Glutamatergic neuron (in vitro differentiated cells): ENCODE results near the gene CLEC16A. TPM values are rescaled to one million over a fixed set of nuclear protein-coding genes. Genes with fewer than 3 reads are reported as not detected.

ENCODE experiments used
- DNase-seq: peaks from one replicate; pipeline ENCODE4 v3.0.0; 2022
- H3K27ac Mint-ChIP-seq: one replicate; pipeline ENCODE4 v1.8.0; 2020; ENCODE audit warnings: mild to moderate bottlenecking, mixed read lengths, inconsistent platforms; ENCODE audit not compliant: unreplicated experiment
- H3K27me3 Mint-ChIP-seq: one replicate; pipeline ENCODE4 v1.8.0; 2020; ENCODE audit warnings: mild to moderate bottlenecking, moderate library complexity, mixed read lengths, inconsistent platforms; ENCODE audit not compliant: unreplicated experiment
- H3K36me3 Mint-ChIP-seq: one replicate; pipeline ENCODE4 v1.8.0; 2020; ENCODE audit warnings: mild to moderate bottlenecking, mixed read lengths, inconsistent platforms; ENCODE audit not compliant: unreplicated experiment
- H3K4me1 Mint-ChIP-seq: one replicate; pipeline ENCODE4 v1.8.0; 2020; ENCODE audit warnings: mild to moderate bottlenecking, low read depth, mixed read lengths, inconsistent platforms; ENCODE audit not compliant: unreplicated experiment
- H3K4me3 Mint-ChIP-seq: one replicate; pipeline ENCODE4 v1.8.0; 2020; ENCODE audit warnings: mild to moderate bottlenecking, mixed read lengths, inconsistent platforms; ENCODE audit not compliant: unreplicated experiment
- H3K9me3 Mint-ChIP-seq: one replicate; pipeline ENCODE4 v1.8.0; 2020; ENCODE audit warnings: mild to moderate bottlenecking, moderate library complexity, mixed read lengths, inconsistent platforms; ENCODE audit not compliant: unreplicated experiment
- total RNA-seq: library from RNA; stranded (reverse); fragmentation: NEBNext Ultra II Directional; extraction: Animal tissue kit (Norgen Biotek cat#: 25700); gene quantifications from one replicate; pipeline ENCODE4 v1.2.1, GENCODE V29; 2021; ENCODE audit not compliant: unreplicated experiment
- TF ChIP-seq, protein P1 (sequence below): fragments of 200-600 bp; sonication (generic); IDR thresholded peaks from one replicate; pipeline ENCODE4 v1.5.0; 2021; ENCODE audit not compliant: partially characterized antibody, unreplicated experiment

CLEC16A gene
- total RNA-seq, 1 donor from 2014 or later = 43.0 TPM

DNA sequence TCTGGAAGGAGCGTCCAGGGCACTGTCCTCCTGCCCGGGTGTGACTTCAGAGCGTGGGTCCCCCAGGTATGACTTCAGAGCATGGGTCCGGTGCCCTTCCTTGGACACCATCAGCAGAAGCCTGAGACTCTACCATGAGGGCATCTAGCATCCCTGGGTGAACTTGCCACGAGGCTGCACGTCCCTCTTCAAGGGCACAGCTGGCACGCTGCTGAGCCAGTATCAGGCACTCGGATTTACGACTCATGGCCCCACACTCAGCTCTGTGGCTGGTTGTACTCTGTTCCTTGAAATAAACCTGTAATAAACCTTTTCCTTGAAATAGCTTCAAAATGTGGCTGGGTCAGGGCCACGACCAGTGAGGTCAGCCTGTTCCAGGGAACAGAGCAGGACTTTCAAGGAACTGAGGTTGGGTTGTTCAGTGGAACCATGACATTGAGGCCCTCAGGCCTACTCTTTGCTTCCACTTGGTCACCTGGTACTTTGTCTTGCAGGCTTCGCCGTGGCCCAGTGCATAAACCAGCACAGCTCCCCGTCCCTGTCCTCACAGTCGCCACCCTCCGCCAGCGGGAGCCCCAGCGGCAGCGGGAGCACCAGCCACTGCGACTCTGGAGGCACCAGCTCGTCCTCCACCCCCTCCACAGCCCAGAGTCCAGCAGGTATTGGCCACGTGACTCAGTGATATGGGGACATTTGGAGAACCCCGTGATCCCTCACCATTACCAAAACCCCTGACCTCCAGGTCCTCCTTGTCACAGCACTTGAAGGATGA lies 221.7 kb downstream of the CLEC16A start:
- no peaks in the 10 kb centered on the region for H3K36me3 Mint-ChIP-seq
- H3K9me3 Mint-ChIP-seq = peaks cover 15% of the 10 kb centered on the region
- H3K27ac Mint-ChIP-seq = no peak overlapping the region
- TF ChIP-seq, protein P1, sequence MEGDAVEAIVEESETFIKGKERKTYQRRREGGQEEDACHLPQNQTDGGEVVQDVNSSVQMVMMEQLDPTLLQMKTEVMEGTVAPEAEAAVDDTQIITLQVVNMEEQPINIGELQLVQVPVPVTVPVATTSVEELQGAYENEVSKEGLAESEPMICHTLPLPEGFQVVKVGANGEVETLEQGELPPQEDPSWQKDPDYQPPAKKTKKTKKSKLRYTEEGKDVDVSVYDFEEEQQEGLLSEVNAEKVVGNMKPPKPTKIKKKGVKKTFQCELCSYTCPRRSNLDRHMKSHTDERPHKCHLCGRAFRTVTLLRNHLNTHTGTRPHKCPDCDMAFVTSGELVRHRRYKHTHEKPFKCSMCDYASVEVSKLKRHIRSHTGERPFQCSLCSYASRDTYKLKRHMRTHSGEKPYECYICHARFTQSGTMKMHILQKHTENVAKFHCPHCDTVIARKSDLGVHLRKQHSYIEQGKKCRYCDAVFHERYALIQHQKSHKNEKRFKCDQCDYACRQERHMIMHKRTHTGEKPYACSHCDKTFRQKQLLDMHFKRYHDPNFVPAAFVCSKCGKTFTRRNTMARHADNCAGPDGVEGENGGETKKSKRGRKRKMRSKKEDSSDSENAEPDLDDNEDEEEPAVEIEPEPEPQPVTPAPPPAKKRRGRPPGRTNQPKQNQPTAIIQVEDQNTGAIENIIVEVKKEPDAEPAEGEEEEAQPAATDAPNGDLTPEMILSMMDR = no peak
- DNase-seq = no peak
- H3K4me3 Mint-ChIP-seq = no peak overlapping the region
- H3K4me1 Mint-ChIP-seq = peaks cover 64% of the 10 kb centered on the region
- H3K27me3 Mint-ChIP-seq = peaks cover 19% of the 10 kb centered on the region

DNA sequence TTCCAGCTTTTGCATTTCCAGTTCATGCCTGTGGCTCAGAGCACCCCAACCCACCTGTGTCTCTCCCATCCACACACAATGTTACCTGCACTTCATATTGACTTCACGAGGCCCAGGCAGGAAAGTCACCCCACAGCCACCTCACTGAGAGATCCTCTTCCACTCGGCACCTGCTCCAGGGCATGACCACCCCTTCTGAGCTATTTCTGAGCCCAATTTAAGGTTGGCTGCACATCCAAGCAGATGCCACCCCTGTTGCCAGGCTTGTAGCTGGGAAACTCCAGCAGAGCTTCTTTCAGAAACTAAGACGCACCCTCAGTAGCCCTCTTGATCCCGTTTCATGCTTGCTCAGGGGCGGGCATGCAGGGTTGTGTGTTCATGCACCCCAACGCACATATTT lies 223.2 kb downstream of the CLEC16A start:
- Mint-ChIP-seq H3K4me1 (peaks cover 53% of the 10 kb centered on the region), H3K27me3 (peaks cover 21% of the 10 kb centered on the region), H3K27ac (peak overlapping the region; percentile 20), H3K36me3 (peaks cover 6% of the 10 kb centered on the region), H3K4me3 (no peak overlapping the region), H3K9me3 (peaks cover 15% of the 10 kb centered on the region)
- DNase-seq = no peak
- TF ChIP-seq, protein P1 = no peak

DNA sequence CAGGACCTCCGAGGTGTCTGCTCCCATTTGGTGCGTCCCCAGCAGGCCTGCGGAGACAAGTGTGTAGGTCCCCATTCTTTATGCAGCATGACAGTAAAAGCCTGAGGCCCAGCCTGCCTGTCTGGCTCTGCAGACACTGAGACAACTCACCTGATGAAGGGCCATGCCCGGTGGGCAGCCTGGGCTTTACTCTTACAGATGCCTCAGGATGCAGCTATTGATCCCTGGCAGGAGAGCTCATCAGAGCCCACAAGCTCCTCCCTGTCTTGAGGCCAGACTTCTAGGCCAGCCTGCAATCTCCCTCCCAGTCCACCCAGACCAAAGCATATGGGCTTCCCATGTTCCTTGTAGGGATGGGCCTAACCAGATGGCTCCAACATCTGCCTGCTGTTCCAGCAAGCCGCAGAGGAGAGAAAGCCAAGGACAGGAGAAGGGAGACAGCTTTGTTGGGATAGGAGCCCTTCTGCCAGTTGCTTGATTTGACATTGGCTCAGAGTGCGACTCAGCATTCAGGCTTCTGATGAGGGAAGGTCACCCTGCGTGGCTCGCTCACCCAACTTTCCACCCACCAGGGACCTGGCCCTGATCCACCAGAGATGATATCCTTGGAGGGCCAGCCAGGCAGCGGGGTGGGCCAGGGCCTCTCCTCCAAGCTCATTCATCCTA lies 224.2 kb downstream of the CLEC16A start:
- DNase-seq = peak; percentile 76
- H3K4me1 Mint-ChIP-seq = peaks cover 49% of the 10 kb centered on the region
- peaks cover 21% of the 10 kb centered on the region for H3K27me3 Mint-ChIP-seq
- TF ChIP-seq, protein P1 = no peak
- H3K36me3 Mint-ChIP-seq = peaks cover 6% of the 10 kb centered on the region
- H3K9me3 Mint-ChIP-seq = peaks cover 13% of the 10 kb centered on the region
- peak overlapping the region; percentile 94 for H3K27ac Mint-ChIP-seq
- peak overlapping the region; percentile 39 for H3K4me3 Mint-ChIP-seq

DNA sequence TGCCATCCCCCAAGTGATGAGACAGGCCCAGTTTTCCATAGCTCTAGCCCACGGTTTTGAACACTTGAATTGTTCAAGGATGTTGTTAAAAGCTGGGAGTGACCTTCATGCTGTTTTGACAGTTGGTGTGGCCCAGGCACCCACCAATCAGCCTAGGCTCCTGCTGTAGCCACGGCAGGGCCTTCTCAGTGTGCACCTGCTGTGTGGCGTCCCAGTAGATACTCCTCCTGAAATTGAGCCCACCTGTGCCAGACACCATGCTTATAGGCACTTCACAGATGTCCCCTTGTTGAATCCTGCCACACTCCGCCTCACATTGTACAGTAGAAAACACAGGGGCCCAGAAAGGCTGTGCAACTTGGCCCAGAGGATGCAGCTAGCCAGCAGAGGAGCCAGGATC lies 225.3 kb downstream of the CLEC16A start:
- TF ChIP-seq, protein P1 = no peak
- Mint-ChIP-seq H3K36me3 (peaks cover 6% of the 10 kb centered on the region), H3K4me1 (peaks cover 47% of the 10 kb centered on the region), H3K27ac (peak overlapping the region; percentile 71), H3K27me3 (peaks cover 20% of the 10 kb centered on the region), H3K9me3 (peaks cover 15% of the 10 kb centered on the region), H3K4me3 (no peak overlapping the region)
- DNase-seq = no peak

DNA sequence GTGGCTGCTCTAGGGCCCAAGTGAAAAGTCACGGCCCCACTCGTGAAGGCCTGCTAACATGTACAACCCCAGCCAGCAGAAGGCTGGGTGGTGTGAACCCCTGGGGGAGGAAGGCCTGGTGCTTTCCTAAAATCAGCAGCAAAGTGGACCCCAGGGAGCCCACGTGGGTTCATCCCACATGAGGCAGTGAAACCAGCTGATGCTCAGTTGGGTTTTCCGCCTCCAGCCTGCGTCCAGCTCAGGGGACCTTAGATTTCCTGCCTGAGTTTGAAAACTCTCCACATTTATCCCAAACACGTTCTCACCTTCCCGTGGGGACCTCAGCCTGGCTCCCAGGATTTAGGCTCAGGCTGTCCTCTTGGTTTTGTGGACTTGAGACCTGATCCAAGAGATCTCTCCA lies 225.8 kb downstream of the CLEC16A start:
- H3K27ac Mint-ChIP-seq = peak overlapping the region; percentile 31
- DNase-seq = no peak
- H3K4me3 Mint-ChIP-seq = no peak overlapping the region
- peaks cover 15% of the 10 kb centered on the region for H3K9me3 Mint-ChIP-seq
- H3K27me3 Mint-ChIP-seq = peaks cover 20% of the 10 kb centered on the region
- H3K4me1 Mint-ChIP-seq = peaks cover 52% of the 10 kb centered on the region
- TF ChIP-seq, protein P1 = no peak
- H3K36me3 Mint-ChIP-seq = peaks cover 6% of the 10 kb centered on the region
